ENCODE data around the gene RPS6KB2.

The RPS6KB2 gene

DNA sequence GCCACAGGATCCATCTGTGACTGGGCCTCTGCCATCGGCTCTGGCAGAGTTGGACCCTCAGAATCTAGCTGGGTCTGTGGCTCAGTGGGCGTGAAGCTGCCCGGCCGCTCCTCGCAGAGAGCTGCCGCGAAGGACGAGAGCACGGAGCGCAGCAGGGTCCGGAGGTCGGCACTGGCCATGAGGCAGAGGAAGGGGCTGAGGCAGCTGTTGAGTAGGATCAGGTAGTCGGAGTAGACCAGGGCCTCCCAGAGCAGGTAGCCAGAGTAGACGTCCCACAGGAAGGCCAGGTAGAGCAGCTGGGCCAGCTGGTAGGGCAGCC, 23.3 kb downstream of the RPS6KB2 start:
- no peak for DNase-seq (ENCODE audit: low read depth)
- no peak overlapping the region for H3K4me3 ChIP-seq (replicated peaks; ENCODE audit: low read depth, low read length)
- TF ChIP-seq, protein P1, sequence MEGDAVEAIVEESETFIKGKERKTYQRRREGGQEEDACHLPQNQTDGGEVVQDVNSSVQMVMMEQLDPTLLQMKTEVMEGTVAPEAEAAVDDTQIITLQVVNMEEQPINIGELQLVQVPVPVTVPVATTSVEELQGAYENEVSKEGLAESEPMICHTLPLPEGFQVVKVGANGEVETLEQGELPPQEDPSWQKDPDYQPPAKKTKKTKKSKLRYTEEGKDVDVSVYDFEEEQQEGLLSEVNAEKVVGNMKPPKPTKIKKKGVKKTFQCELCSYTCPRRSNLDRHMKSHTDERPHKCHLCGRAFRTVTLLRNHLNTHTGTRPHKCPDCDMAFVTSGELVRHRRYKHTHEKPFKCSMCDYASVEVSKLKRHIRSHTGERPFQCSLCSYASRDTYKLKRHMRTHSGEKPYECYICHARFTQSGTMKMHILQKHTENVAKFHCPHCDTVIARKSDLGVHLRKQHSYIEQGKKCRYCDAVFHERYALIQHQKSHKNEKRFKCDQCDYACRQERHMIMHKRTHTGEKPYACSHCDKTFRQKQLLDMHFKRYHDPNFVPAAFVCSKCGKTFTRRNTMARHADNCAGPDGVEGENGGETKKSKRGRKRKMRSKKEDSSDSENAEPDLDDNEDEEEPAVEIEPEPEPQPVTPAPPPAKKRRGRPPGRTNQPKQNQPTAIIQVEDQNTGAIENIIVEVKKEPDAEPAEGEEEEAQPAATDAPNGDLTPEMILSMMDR (IDR thresholded peaks at IDR 0.05; ENCODE audit: low read length, missing control alignments) = no peak

DNA sequence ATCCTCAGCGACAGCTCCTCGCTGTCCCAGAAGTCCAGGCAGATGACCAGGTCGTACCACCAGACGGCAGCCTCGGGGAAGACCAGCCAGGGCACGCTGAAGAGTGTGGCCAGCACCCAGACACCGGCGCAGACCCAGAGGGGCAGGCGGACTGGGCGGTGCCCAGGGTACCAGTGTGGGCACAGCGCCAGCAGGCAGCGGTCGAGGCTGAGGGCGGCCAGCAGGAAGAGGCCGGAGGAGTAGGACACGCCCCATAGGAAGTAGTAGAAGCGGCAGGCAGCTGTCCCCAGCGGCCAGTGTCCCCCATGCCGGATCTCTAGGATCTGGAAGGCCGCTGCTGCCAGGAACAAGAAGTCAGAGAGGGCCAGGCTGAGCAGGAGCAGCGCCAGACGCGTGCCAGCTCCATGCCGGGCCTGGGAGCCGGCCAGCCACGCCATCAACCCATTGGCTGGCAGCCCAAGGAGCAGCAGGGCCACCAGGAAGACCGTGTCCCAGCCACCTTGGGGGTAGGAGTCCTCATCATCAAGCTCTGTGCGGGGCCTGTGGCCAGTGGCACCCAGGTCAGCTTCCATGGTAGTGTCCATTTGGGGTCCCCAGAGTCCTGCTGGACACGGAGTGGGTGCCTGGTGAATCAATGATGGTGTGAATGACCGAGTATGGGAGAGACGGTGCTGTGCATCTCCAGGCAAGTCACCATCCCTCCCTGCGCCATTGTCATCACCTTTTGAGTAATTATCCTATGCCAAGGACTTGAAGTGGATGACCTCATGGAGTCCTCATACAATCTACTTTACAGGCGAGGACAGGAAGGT, 24.1 kb downstream of the RPS6KB2 start, which contains the start of gene GPR152:
GPR152 (minus strand) TSS at position 589 of the 812 bp plus-strand sequence; CDS start at position 584, 5 bp downstream.
- H3K4me3 ChIP-seq (replicated peaks; ENCODE audit: low read depth, low read length) = no peak within 1 kb of the TSS
- DNase-seq (ENCODE audit: low read depth) = no peak
- TF ChIP-seq, protein P1 (IDR thresholded peaks at IDR 0.05; ENCODE audit: low read length, missing control alignments) = no peak

GRCh38 chr11:67453816-67454732, 25.8 kb downstream of the RPS6KB2 start:
- DNase-seq (ENCODE audit: low read depth) = no peak
- TF ChIP-seq, protein P1 (IDR thresholded peaks at IDR 0.05; ENCODE audit: low read length, missing control alignments) = no peak
- H3K4me3 ChIP-seq (replicated peaks; ENCODE audit: low read depth, low read length) = no peak overlapping the region

- TF ChIP-seq, protein P1 (IDR thresholded peaks at IDR 0.05; ENCODE audit: low read length, missing control alignments) = no peak
- no peak for DNase-seq (ENCODE audit: low read depth)
Observed at GRCh38 chr11:67455054-67455453, 26.8 kb downstream of the RPS6KB2 start, which contains the start of gene CABP4. TSS of gene CABP4 (plus strand) at chr11:67455354. CDS start at chr11:67455424, 70 bp downstream.

GRCh38 chr11:67456068-67456705, 27.9 kb downstream of the RPS6KB2 start:
- TF ChIP-seq, protein P1 (IDR thresholded peaks at IDR 0.05; ENCODE audit: low read length, missing control alignments) = no peak
- no peak overlapping the region for H3K4me3 ChIP-seq (replicated peaks; ENCODE audit: low read depth, low read length)
- DNase-seq (ENCODE audit: low read depth) = no peak

More at GRCh38 chr11:67455054-67455453, 26.8 kb downstream of the RPS6KB2 start, which contains the start of gene CABP4:
- H3K4me3 ChIP-seq (replicated peaks; ENCODE audit: low read depth, low read length) = no peak within 1 kb of the TSS

- no peak for DNase-seq (ENCODE audit: low read depth)
- TF ChIP-seq, protein P1 (IDR thresholded peaks at IDR 0.05; ENCODE audit: low read length, missing control alignments) = no peak
- no peak overlapping the region for H3K4me3 ChIP-seq (replicated peaks; ENCODE audit: low read depth, low read length)
Observed at GRCh38 chr11:67457453-67457852, 29.2 kb downstream of the RPS6KB2 start.

All from fibroblast of pulmonary artery (primary cell).